Endometrium (tissue), 2 donors: ENCODE data around the gene SLC9A4.

Experiments used
- FAIRE-seq: peaks from 2 replicates; lab custom pipeline; 2012; peaks lifted over from hg19 to GRCh38; lab: Jason Lieb, UNC
- donor health status: control.
- donor health status: control.

SLC9A4 gene

DNA sequence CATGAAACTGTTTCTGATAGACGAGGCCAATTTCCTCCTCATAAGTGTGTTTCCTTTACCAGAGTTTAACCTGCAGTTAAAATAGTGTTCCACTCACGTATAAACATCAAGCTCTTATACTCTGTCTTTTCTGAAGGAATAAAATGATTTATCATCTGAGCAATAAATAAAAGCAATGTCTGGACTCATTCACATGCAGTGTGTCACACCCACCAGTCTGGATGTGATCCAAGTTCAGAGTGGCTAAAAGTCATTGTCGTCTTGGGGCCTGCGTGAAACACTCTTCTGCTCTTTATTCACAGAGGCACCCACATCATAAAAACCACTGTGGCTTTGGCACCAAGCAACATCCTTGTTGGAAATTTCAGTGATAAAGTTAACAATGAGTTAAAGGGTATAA, 19.5 kb upstream of the SLC9A4 start:
- no peak for FAIRE-seq

GRCh38 chr2:102455061-102455670, 17.9 kb upstream of the SLC9A4 start:
- FAIRE-seq, result no peak

DNA sequence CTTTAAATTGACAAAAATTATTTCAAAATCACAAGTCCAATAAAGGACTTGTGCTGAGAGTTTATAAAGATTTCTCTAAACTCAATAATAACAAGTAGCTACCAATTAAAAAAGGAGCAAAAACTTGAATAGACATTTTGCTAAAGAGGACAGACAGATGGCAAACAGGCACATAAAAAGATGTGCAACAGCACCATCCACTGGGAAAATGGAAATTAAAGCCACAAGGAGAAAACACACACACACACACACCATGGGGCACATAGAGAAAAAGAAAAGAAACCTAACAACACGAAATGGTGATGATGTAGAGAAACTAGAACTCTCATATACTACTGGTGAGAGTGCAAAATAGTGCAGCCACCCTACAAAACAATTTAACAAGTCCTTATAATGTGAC, 12.6 kb upstream of the SLC9A4 start:
- FAIRE-seq, result no peak

GRCh38 chr2:102461188-102461587, 11.8 kb upstream of the SLC9A4 start:
- no peak for FAIRE-seq

- no peak for FAIRE-seq
These were observed 9.9 kb upstream of the SLC9A4 start for GRCh38 chr2:102463160-102463559.

- FAIRE-seq, result no peak
These were observed 2.9 kb upstream of the SLC9A4 start for GRCh38 chr2:102470168-102470567.

- no peak for FAIRE-seq
These were observed 605 bp downstream of the SLC9A4 start for GRCh38 chr2:102473631-102474030.

GRCh38 chr2:102474785-102475184, 1.8 kb downstream of the SLC9A4 start:
- no peak for FAIRE-seq

- FAIRE-seq, result no peak
These were observed 5.9 kb downstream of the SLC9A4 start for GRCh38 chr2:102478686-102479470.

GRCh38 chr2:102480285-102481195, 7.5 kb downstream of the SLC9A4 start:
- FAIRE-seq, result no peak

- no peak for FAIRE-seq
These were observed 8.9 kb downstream of the SLC9A4 start for GRCh38 chr2:102481931-102482330.

DNA sequence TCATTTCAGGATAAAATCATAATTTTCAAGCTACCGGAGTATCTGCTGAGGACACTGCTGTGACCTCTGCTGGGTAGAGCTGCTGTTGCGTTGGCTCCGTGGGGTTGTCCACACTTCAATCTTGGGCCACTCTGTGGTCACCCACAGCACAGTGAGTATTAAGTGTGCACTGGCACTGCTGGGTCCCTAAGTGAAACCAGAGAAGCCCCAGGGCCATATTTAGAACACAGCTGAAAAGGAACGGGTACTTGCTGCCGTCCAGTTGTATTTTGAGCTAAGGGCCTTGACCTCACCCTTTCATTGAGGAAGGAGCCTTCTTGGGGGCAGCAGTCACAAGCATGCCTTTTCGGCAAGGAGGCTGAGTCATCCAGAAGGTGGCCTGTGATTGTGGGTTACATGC, 10.1 kb downstream of the SLC9A4 start:
- FAIRE-seq, result no peak

DNA sequence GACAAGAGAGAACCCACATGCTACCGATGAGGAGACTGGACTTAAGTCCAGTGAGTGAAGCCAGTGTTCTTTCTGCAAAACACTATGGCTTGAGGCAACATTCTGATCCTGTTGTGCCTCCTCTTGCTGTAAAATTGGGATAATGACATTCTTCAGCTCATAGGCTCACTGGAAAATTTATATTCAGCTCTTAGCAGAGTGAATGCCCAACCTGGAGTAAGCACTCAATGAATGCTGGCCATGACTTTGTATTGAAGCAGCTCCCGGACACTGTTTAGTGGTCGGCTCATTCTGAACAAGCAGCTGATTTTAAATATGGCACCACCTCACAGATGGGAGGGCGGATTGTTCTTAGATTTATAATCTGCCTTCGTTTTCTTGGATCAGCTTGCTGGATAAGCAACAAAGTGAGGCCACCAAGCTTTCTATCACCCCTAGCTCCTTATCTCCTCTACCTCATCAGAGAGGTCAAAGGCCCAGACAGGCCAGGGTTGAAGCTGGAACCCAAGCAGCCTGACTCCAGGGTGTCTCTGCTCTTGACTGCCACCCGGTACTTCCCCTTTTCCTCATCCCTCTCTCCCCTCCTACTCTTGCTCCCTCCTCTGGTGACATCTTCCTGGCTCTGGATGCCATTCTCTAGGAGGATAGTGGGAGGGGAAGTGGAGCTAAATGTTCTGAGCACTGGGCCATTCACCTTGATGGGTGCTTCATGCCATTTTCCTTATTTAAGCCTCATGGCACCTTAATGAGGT, 11.5 kb downstream of the SLC9A4 start:
- no peak for FAIRE-seq

GRCh38 chr2:102485147-102485785, 12.2 kb downstream of the SLC9A4 start:
- no peak for FAIRE-seq

- no peak for FAIRE-seq
These were observed 14.1 kb downstream of the SLC9A4 start for GRCh38 chr2:102486941-102487702.

GRCh38 chr2:102487761-102488462, 14.9 kb downstream of the SLC9A4 start:
- FAIRE-seq, result no peak

GRCh38 chr2:102489646-102490045, 16.6 kb downstream of the SLC9A4 start:
- no peak for FAIRE-seq

DNA sequence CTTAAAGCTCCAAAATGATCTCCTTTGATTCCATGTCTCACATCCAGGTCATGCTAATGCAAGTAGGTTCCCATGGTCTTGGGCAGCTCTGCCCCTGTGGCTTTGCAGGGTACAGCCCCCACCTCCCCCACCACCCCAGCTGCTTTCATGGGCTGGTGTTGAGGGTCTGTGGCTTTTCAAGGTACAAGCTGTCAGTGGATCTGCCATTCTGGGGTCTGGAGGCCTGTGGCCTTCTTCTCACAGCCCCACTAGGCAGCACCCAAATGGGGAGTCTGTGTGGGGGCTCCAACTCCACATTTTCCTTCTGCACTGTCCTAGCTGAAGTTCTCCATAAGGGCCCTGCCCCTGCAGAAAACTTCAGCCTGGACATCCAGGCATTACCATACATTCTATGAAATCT, 19.0 kb downstream of the SLC9A4 start:
- FAIRE-seq, result no peak

- FAIRE-seq, result no peak
These were observed 21.5 kb downstream of the SLC9A4 start for GRCh38 chr2:102494570-102494969.

- FAIRE-seq, result no peak
These were observed 25.4 kb downstream of the SLC9A4 start for GRCh38 chr2:102498414-102498813.
